WTC11 (cell line): ENCODE results near the gene DSTN.

Experiments
- SMAD3 ChIP-seq: sonication (generic); formaldehyde crosslinking; IDR thresholded peaks from 2 replicates; pipeline ENCODE4 v1.8.0; 2022; ENCODE audit warnings: missing genetic modification reagents, mild to moderate bottlenecking, borderline replicate concordance
- SOX15 ChIP-seq: fragments of 250-450 bp; sonication (Bioruptor Pico); IDR thresholded peaks from 2 replicates; pipeline ENCODE4 v1.9.0; 2021; ENCODE audit warnings: mild to moderate bottlenecking
- SP1 ChIP-seq: sonication (generic); formaldehyde crosslinking; conservative IDR thresholded peaks from 2 replicates; pipeline ENCODE4 v1.8.1; 2022; ENCODE audit warnings: missing genetic modification reagents
- ZNF416 ChIP-seq: fragments of 250-450 bp; sonication (Bioruptor Pico); IDR thresholded peaks from 2 replicates; pipeline ENCODE4 v1.9.0; 2021; ENCODE audit warnings: mild to moderate bottlenecking, inconsistent platforms
- TF ChIP-seq, protein P1 (sequence below): fragments of 200-600 bp; IDR thresholded peaks from 2 replicates; pipeline ENCODE4 v1.8.0; 2022; ENCODE audit warnings: antibody characterized with exemption
- TF ChIP-seq, protein P2 (sequence below): sonication (generic); formaldehyde crosslinking; conservative IDR thresholded peaks from 2 replicates; pipeline ENCODE4 v1.8.1; 2022; ENCODE audit warnings: mild to moderate bottlenecking, missing genetic modification reagents
- TF ChIP-seq, protein P3 (sequence below): sonication (generic); formaldehyde crosslinking; IDR thresholded peaks from 2 replicates; pipeline ENCODE4 v1.8.1; 2022; ENCODE audit warnings: low read depth, missing genetic modification reagents, borderline replicate concordance
- TF ChIP-seq, protein P4 (sequence below): sonication (generic); formaldehyde crosslinking; IDR thresholded peaks from 2 replicates; pipeline ENCODE4 v1.8.0; 2022; ENCODE audit warnings: mild to moderate bottlenecking, missing genetic modification reagents
- TF ChIP-seq, protein P5 (sequence below): sonication (generic); formaldehyde crosslinking; IDR thresholded peaks from 2 replicates; pipeline ENCODE4 v1.8.0; 2022; ENCODE audit warnings: mild to moderate bottlenecking, missing genetic modification reagents
- TF ChIP-seq, protein P6 (sequence below): sonication (generic); formaldehyde crosslinking; IDR thresholded peaks from 2 replicates; pipeline ENCODE4 v1.8.0; 2022; ENCODE audit warnings: mild to moderate bottlenecking, missing genetic modification reagents
- TF ChIP-seq, protein P7 (sequence below): sonication (generic); formaldehyde crosslinking; IDR thresholded peaks from 2 replicates; pipeline ENCODE4 v1.8.1; 2023; ENCODE audit warnings: mild to moderate bottlenecking, missing genetic modification reagents

DNA sequence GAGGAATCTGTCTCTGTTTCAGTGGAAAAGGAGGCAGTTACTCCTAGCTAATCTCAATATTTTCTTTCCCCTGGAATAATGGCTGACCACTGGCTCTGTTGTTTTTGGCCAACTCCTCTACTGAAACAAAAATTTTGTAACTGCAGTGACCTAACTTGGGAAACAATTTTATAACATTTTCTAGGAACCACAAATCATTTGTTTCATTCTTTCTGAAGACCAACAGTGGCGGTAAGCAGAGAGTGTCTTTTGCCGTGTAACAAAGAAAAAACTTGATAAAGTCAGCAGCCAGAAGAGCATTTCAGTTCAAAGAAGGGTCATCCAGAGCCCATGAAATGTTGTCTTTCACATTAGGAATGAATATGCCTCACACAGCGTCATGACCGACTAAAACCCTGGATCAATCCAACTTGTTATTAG is 26.9 kb upstream of the DSTN start:
- TF ChIP-seq, protein P1, sequence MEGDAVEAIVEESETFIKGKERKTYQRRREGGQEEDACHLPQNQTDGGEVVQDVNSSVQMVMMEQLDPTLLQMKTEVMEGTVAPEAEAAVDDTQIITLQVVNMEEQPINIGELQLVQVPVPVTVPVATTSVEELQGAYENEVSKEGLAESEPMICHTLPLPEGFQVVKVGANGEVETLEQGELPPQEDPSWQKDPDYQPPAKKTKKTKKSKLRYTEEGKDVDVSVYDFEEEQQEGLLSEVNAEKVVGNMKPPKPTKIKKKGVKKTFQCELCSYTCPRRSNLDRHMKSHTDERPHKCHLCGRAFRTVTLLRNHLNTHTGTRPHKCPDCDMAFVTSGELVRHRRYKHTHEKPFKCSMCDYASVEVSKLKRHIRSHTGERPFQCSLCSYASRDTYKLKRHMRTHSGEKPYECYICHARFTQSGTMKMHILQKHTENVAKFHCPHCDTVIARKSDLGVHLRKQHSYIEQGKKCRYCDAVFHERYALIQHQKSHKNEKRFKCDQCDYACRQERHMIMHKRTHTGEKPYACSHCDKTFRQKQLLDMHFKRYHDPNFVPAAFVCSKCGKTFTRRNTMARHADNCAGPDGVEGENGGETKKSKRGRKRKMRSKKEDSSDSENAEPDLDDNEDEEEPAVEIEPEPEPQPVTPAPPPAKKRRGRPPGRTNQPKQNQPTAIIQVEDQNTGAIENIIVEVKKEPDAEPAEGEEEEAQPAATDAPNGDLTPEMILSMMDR = no peak
- TF ChIP-seq SOX15 (CRISPR knock-in tag) (no peak), SMAD3 (no peak), SP1 (CRISPR knock-in tag) (no peak), ZNF416 (CRISPR knock-in tag) (no peak)
- TF ChIP-seq, protein P2, sequence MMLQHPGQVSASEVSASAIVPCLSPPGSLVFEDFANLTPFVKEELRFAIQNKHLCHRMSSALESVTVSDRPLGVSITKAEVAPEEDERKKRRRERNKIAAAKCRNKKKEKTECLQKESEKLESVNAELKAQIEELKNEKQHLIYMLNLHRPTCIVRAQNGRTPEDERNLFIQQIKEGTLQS (CRISPR knock-in tag) = no peak
- TF ChIP-seq, protein P3, sequence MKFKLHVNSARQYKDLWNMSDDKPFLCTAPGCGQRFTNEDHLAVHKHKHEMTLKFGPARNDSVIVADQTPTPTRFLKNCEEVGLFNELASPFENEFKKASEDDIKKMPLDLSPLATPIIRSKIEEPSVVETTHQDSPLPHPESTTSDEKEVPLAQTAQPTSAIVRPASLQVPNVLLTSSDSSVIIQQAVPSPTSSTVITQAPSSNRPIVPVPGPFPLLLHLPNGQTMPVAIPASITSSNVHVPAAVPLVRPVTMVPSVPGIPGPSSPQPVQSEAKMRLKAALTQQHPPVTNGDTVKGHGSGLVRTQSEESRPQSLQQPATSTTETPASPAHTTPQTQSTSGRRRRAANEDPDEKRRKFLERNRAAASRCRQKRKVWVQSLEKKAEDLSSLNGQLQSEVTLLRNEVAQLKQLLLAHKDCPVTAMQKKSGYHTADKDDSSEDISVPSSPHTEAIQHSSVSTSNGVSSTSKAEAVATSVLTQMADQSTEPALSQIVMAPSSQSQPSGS = no peak
- TF ChIP-seq, protein P4, sequence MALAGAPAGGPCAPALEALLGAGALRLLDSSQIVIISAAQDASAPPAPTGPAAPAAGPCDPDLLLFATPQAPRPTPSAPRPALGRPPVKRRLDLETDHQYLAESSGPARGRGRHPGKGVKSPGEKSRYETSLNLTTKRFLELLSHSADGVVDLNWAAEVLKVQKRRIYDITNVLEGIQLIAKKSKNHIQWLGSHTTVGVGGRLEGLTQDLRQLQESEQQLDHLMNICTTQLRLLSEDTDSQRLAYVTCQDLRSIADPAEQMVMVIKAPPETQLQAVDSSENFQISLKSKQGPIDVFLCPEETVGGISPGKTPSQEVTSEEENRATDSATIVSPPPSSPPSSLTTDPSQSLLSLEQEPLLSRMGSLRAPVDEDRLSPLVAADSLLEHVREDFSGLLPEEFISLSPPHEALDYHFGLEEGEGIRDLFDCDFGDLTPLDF (CRISPR knock-in tag) = no peak
- TF ChIP-seq, protein P5, sequence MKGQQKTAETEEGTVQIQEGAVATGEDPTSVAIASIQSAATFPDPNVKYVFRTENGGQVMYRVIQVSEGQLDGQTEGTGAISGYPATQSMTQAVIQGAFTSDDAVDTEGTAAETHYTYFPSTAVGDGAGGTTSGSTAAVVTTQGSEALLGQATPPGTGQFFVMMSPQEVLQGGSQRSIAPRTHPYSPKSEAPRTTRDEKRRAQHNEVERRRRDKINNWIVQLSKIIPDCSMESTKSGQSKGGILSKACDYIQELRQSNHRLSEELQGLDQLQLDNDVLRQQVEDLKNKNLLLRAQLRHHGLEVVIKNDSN = no peak
- TF ChIP-seq, protein P6, sequence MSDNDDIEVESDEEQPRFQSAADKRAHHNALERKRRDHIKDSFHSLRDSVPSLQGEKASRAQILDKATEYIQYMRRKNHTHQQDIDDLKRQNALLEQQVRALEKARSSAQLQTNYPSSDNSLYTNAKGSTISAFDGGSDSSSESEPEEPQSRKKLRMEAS (CRISPR knock-in tag) = no peak
- TF ChIP-seq, protein P7, sequence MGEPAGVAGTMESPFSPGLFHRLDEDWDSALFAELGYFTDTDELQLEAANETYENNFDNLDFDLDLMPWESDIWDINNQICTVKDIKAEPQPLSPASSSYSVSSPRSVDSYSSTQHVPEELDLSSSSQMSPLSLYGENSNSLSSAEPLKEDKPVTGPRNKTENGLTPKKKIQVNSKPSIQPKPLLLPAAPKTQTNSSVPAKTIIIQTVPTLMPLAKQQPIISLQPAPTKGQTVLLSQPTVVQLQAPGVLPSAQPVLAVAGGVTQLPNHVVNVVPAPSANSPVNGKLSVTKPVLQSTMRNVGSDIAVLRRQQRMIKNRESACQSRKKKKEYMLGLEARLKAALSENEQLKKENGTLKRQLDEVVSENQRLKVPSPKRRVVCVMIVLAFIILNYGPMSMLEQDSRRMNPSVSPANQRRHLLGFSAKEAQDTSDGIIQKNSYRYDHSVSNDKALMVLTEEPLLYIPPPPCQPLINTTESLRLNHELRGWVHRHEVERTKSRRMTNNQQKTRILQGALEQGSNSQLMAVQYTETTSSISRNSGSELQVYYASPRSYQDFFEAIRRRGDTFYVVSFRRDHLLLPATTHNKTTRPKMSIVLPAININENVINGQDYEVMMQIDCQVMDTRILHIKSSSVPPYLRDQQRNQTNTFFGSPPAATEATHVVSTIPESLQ = no peak
